GM18868 (cell line): ENCODE results near the gene GCAT.

ENCODE experiments used
- ATAC-seq: cut with Tn5 transposase; IDR thresholded peaks from one replicate; pipeline ENCODE4 v1.9.1; 2021; ENCODE audit warnings: mild to moderate bottlenecking, moderate library complexity; ENCODE audit not compliant: unreplicated experiment

The GCAT gene

GRCh38 chr22:37806409-37807333 is 1.1 kb upstream of the GCAT start:
- no peak for ATAC-seq

DNA sequence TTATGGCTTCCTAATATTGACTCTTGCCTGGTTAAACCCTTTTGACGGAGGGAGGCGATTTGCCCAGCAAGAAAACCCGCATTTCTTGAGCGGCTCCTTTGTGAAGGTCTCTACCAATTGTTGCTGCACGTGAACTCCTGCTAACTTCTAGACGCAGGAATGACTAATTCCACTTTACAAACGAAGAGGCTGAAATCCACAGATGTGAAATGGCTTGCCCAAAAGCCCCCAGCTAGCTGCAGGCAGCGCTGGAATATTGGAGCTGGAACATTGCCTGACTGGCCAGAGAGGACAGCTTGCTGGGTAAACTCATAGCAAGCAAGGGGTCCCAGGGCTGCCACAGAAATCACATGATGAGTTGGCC is 542 bp downstream of the GCAT start:
- ATAC-seq, result no peak

- ATAC-seq, result no peak
Observed at GRCh38 chr22:37809672-37810333, 2.1 kb downstream of the GCAT start.

- no peak for ATAC-seq
Observed at GRCh38 chr22:37811867-37812266, 4.1 kb downstream of the GCAT start.

DNA sequence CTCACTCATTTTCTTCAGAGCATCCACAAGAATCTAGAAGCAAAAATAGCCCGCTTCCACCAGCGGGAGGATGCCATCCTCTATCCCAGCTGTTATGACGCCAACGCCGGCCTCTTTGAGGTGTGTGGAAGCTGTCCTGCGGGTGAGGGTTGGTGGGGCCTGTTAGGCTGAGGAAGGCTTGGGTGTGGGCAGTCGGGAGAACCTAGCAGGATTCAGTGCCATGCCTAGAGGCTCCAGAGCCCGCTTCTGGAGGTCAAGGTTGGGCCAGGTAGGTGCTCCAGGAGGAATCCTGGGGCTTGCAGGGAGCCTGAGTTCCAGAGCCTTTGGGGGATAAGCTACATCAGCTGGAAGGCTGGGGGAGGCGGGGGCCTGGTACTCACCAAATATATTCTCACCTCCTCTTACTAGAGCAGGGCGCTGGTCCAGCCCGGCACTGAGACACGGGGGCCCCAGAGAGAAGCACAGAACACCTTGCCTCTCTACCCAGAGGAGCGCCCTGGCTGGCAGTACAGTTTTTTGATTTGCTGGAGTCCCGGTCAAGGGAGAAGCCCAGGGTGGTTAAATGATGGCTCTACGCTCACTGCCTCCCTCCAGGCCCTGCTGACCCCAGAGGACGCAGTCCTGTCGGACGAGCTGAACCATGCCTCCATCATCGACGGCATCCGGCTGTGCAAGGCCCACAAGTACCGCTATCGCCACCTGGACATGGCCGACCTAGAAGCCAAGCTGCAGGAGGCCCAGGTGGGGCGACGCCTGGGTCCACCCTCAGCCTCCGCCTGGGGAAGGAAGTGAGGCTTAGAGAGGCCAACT is 5.3 kb downstream of the GCAT start:
- ATAC-seq, result no peak

GRCh38 chr22:37815593-37815992 is 7.9 kb downstream of the GCAT start:
- ATAC-seq, result no peak

- no peak for ATAC-seq
Observed at GRCh38 chr22:37816543-37817180, 8.9 kb downstream of the GCAT start.

DNA sequence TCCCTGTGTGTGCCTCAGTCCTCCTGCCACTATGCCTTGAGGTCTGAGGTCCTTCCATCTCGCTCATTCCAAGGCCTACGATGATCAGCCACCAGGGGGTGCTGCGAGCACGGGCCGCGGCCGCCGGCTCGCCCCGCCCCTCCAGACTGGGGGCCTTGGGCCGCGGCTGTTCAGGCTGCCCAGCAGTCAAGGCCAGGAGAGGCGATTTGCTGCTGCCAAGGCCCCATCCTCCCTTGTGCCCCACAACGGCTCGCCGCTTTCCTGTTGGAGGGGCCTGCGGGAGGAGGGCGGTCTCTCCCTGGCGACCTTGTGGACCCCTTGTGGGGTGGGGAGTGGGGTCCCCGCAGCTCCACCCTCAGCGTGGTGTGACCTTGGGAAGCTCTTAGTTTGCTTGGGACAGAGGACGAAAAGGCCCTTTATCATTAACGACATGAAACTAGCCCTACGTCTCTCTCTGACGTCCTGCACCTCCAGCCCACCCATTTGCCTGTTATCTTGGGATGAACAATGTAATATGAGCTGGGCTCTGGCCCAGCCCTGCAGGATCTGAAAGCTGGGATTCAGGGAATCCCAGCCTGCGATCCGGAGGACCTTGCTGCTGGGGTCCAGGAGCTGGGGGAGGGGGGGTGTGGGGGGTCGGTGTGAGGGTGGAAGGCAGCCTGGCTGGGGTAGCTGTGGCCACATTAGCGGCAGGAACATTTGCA is 10.1 kb downstream of the GCAT start:
- no peak for ATAC-seq

- ATAC-seq, result no peak
Observed at GRCh38 chr22:37818409-37819104, 10.8 kb downstream of the GCAT start.

DNA sequence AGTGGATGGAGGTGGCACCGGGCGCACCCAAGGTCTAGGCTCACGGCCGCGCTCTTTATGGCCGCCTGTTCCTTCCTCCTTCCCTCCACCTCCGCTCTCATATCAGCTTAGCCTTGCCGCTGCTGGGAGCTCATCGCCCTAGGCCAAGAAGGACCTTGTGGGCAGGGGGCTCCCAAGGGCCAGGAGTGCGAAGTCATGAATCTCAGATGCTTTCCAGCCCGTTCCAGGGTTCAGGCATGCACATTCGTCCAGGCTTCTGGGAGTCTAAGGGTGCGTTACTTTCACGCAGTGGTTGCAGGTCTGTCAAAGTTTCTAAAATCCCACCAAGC is 11.3 kb downstream of the GCAT start:
- no peak for ATAC-seq

DNA sequence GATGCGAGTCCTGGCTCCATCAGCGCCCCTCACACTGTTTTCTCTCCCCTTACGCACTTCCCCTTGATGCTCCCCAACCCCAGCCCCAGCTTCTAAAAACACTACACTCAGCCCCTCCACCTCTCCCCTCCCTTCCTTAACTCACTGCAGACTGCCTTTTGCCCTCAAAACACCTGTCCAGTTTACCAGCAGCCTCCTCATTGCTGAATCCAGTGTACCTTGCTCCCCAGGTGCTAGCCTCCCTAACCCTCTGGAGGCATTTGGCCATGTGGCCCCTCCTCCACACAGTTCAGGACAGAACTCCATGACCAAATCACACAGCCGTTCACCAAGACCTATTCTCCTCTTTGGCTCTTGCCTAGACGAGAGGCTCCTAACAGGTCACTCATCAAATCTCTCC is 12.6 kb downstream of the GCAT start:
- ATAC-seq, result no peak

DNA sequence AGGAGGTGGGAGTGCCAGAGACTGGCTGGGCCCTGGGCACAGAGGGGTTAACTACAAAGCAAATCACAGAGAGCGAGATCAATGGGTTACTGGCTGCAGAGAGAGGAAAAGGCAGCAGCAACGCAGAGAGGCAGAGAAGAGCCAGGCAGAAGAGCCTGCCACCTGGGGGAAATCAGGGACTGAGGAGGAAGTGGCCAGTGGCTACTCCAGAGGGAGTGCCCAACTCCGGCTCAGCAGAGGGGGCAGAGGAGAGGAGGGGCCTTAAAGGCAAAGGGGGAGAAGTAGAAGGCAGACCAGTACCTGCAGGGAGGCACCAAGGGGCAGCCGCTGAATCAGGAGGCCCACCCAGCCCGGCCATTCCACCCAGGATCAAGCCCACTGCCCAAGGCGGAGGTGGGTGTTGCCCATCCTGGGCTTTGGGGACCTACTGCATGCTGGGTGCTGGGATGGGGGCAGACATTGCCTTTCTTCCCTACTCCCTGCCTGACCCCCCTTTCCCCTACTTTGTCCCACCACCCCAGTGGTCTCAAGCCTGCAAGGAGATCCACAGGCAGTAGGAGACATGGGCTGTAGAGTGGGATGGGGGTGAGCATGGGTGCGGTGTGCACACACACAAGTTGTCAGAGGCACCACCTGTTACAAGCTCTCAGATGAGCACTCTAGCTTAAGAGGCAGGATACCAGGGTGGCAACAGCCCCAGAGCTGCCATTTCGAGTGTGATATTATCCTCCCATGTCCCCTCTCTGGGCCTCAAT is 14.5 kb downstream of the GCAT start:
- no peak for ATAC-seq

DNA sequence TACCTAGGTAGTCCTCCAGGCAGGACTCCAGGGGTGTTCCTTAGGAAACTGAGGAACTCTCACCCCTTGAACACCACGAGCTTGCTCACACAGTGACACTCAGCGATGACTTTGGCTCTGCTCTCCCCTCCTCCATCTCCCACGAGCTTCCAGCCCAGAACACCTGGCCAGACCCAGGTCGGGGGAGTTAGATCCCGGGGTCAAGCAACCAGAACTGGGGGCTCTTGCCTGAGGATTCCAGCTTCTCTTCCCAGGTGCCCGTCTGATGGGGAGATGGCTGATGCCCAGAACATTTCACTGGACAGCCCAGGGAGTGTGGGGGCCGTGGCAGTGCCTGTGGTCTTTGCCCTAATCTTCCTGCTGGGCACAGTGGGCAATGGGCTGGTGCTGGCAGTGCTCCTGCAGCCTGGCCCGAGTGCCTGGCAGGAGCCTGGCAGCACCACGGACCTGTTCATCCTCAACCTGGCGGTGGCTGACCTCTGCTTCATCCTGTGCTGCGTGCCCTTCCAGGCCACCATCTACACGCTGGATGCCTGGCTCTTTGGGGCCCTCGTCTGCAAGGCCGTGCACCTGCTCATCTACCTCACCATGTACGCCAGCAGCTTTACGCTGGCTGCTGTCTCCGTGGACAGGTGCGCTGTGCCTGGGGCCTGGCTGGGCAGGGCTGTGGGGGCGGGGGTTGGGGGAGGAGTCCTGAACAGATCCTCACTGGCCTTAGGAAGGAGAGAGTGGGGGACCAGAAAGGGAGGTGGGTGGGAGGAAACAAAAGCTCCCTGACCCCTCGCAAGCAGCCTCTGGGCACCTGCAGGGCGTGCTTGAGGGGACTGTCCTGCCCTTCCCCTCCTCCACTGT is 15.6 kb downstream of the GCAT start, which contains the start of gene GALR3:
Gene GALR3 (plus strand): TSS at position 249 of the 852 bp plus-strand sequence. CDS start 25 bp downstream, at position 274.
- no peak for ATAC-seq

GRCh38 chr22:37824674-37825641 is 17.2 kb downstream of the GCAT start:
- no peak for ATAC-seq

DNA sequence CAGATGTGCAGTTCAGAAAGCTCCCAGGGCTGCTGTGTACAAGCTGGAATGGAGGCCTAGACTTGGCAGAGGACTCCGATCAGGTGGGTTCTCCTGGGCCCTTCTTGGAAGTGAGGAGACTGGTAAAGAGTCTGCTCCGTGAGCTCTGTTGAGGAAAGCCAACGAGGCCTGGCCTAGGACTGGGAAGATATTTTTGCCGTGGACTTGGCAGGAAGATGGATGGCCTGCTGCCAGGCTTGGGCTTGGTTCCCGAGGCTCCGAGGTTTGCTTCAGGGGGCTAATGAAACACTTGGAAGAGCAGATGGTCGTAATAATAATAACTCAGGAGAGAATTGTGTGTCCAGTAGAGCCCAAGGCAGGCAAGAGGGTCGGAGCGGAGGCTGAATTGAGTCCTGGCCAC is 19.3 kb downstream of the GCAT start:
- ATAC-seq, result no peak

GRCh38 chr22:37830093-37830842 is 22.5 kb downstream of the GCAT start:
- ATAC-seq, result no peak
